ENCODE data around the gene PLK2.

The PLK2 gene

DNA sequence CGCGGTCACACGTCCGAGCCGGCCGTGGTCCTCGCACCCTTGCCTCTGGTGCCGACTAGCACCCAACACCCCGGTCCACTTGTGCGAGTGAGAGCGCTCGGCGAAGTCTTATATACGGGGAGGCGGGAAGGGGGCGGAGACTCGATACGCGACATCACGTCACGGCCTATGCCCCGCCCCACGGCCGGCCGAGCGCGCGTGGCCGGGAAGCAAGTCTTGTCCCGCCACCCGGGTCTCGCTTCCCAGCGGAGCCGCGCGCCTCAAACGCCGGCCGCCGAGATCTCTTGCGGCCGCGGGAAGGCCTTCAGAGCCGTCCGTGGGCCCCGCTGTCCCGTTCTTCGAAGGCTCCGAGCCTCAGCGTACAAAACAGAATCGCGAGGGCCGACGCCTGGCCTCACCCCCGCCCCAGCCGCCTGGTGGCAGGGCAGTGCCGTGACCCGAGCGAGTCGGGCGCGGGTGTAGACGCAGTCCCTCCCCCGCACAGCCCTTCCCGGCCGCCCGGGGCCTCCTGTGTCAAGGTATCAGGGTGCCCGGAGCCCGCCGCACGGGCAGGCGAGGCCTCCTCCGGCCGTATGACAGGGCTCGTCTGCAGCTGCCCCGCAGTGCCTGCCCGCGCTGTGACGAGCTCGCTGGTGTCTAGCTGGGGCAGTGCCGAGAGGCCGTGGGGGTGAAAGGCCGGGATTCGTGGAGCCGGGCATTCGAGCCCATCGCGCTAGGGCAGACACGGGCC is at the start of gene PLK2:
Gene PLK2, minus strand, starts transcription at position 85 of the 730 bp plus-strand sequence. CDS start 127 bp downstream, outside the sequence.
- peak; percentile 91 for DNase-seq (ENCODE audit: low spot score)

- no peak for DNase-seq (ENCODE audit: low spot score)
These were observed 47.8 kb upstream of the PLK2 start for GRCh38 chr5:58507715-58508114.

DNA sequence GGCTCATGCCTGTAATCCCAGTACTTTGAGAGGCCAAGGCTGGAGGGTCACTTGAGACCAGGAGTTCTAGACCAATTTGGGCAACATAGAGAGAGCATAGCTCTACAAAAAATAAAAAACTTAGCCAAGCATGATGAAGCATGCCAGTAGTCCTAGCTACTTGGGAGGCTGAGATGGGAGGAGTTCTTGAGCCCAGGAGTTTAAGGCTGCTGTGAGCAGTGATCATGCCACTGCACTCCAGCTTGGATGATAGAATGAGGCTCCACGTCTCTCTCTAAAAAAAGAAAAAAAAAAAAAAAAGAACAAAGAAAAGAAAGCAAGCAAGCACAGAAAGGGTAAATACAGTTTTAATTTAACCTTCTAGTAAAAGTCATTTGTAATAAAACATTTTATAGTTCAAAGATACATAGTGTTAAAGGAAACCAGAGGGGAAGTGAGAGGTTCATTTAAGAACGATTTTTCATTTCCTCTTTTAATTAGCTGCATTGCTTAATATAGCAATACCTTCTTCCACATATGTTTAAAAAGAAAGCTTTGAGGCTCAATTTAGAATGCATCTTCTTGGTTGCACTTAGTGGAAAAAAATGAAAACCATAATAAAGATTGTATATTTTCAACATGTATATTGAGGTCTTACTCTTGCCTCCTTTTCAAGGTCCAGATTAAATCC is 46.2 kb upstream of the PLK2 start:
- no peak for DNase-seq (ENCODE audit: low spot score)

- DNase-seq (ENCODE audit: low spot score) = no peak
These were observed 45.6 kb upstream of the PLK2 start for GRCh38 chr5:58505502-58505901.

GRCh38 chr5:58504766-58505165 is 44.9 kb upstream of the PLK2 start:
- no peak for DNase-seq (ENCODE audit: low spot score)

DNA sequence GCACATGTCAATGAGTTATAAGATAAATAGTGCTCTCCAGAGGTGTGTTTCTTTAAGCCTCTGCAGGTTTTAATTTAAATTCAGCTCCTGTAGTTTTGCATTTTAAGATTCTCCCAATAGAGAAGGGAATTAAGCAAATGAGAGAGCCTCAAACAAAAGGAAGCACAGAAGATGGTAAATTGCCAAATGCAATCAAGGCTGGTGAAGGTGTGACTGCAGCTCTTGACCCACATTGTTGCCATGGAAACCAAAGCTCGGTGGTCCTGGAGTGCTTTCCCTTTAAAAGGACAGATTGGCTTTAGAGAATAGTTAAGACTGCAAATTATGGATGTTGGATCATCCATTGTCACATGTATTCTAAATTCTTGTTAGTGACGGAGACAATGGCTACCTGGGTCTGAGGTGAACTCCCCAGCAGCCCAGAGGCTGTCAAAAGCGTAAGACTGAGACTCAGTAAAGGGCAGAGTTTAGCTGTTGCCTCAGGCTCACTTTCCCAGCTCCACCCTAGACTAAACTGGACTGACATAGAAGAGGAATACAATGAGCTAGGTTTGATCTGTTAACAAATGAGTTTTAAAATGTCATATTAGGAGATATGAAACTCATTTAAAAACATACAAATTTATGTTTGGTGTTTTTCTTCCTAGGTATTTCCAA is 43.6 kb upstream of the PLK2 start:
- no peak for DNase-seq (ENCODE audit: low spot score)

- no peak for DNase-seq (ENCODE audit: low spot score)
These were observed 42.0 kb upstream of the PLK2 start for GRCh38 chr5:58501778-58502417.

- DNase-seq (ENCODE audit: low spot score) = no peak
These were observed 40.1 kb upstream of the PLK2 start for GRCh38 chr5:58499941-58500340.

DNA sequence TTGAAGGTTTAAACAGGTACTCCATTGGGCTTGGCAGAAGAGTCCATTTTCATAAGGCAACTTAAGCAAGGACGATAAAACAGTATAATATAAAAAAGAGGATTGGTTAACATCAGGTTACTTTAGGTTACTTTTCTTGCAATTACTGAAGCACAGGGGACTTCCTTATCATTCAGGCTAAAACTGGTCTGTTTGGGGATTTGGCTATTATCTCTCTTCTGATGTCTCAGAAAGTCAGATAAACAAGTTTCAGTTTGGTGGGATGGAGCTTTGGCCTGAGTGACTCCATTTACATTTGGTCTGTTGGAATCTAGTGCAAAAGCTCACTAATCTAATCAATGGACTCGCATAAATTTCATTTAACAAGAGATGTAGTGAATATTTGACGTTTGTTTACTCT is 39.3 kb upstream of the PLK2 start:
- DNase-seq (ENCODE audit: low spot score) = no peak

- DNase-seq (ENCODE audit: low spot score) = no peak
These were observed 38.6 kb upstream of the PLK2 start for GRCh38 chr5:58498340-58498942.

GRCh38 chr5:58497921-58498320 is 38.0 kb upstream of the PLK2 start:
- no peak for DNase-seq (ENCODE audit: low spot score)

DNA sequence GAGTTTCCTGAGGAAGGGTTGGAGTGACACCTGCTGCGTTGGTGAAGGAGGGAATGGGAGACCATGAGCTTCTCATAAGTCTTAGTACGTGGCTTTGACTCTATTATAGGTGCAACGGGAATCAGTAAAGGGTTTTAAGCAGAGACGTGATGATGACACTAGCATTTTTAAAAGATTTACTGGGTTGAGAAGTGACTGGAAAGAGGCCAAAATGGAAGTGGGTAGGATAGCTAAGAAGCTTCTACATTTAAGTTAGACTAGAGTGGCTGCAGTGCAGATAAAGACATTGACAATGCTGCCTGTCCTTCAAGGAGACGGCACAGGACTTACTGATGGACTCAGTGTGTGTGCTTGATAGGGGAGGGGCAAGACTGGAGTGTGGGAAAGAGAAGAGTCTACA is 37.5 kb upstream of the PLK2 start:
- no peak for DNase-seq (ENCODE audit: low spot score)

- no peak for DNase-seq (ENCODE audit: low spot score)
These were observed 36.6 kb upstream of the PLK2 start for GRCh38 chr5:58496488-58496887.

GRCh38 chr5:58493141-58493540 is 33.3 kb upstream of the PLK2 start:
- DNase-seq (ENCODE audit: low spot score) = no peak

DNA sequence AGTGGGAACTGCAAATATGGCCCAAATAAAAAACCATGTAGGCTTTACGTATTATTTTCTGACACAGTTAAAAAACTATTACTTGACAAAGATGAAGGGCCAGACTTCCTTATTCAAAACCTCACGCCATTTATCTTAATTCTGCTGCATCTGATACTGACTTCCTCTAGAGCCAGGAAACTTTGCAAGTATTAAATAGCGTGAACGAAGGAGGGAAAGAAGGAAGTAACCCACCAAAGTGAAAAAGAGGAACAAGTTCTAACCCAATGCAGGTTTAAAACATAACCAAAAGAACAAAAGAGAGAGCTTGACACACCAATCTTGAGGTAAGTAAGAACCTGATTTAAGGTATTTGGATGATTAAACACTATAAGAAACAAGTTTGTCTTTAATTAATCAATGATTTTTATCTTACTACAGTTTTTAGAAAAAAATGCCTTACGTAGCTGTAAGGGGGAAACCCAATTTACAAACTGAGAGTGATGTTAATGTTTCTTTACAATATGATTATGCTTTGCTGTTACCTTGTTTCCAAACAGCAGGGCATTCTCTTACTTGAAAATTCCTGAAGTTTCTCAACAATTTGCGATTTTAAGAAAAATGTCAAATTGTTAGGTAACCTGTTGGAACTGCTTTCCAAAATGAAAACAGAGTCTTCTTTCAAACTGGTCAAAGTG is 31.5 kb upstream of the PLK2 start, which contains the start of gene GAPT:
Gene GAPT, plus strand, starts transcription at position 220 of the 677 bp plus-strand sequence. CDS start 3,102 bp downstream, outside the sequence.
- DNase-seq (ENCODE audit: low spot score) = peak; percentile 5

- no peak for DNase-seq (ENCODE audit: low spot score)
These were observed 30.6 kb upstream of the PLK2 start for GRCh38 chr5:58490402-58491050.

- no peak for DNase-seq (ENCODE audit: low spot score)
These were observed 26.4 kb upstream of the PLK2 start for GRCh38 chr5:58486290-58486689.

DNA sequence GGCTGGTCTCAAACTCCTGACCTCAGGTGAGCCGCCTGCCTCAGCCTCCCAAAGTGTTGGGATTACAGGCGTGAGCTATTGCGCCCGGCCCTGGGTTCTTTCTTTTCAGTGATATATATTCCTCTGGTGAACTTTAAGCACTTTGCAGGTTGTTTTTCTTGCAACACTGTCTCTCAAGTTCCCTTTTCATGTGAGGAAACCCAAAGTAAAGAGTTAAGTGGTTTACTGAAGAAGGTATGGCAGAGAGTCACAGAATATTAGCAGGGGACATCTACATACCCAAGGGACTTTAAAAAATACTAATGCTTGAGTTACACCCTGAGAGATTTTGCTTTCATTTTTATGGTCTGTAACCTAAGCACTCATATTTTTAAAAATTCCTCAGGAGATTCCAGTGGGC is 24.6 kb upstream of the PLK2 start:
- DNase-seq (ENCODE audit: low spot score) = no peak

DNA sequence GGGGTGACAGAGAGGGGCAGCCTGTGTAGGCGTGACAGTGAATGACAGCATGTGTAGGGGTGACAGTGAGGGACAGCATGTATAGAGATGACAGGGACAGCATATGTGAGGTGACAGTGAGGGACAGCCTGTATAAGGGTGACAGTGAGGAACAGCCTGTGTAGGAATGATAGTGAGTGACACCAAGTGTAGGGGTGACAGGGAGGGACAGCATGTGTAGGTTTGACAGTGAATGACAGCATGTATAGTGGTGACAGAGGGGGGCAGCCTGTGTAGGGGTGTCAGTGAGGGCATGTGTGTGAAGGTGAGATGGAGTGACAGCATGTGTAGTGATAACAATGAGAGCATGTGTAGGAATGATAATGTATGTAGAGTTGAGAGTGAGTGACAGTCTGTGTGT is 22.6 kb upstream of the PLK2 start:
- no peak for DNase-seq (ENCODE audit: low spot score)

DNA sequence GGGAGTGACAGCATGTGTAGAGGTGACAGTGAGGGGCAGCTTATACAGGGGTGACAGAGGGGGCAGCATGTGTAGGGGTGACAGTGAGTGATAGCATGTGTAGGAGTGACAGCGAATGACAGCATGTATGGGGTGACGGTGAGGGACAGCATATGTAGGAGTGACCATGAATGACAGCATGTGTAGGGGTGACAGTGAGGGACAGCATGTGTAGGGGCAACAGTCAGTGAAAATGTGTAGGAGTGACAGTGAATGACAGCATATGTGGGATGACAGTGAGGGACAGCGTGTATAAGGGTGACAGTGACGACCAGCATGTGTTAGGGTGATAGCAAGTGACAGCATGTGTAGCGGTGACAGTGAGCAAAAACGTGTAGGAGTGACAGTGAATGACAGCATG is 21.9 kb upstream of the PLK2 start:
- DNase-seq (ENCODE audit: low spot score) = no peak

DNA sequence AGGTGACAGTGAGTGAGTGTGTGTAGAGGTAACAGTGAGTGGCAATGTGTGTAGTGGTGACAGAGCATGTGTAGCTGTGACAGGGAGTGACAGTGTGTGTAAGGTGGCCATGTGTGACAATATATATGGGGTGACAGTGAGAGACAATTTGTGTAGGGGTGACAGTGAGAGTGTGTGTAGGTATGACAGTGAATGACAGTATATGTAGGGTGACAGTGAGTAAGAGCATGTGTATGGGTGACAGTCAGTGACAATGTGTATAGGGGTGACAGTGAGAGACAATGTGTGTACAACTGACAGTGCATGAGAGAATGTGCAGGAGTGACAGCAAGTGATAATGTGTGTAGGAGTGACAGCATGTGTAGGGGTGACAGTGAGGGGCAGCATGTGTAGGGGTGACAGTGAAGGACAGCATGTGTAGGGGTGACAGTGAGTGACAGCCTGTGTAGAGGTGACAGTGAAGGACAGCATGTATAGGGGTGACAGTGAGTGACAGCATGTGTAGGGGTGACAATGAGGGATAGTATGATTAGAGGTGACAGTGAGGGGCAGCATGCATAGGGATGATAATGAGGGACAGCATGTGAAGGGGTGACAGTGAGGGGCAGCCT is 21.3 kb upstream of the PLK2 start:
- DNase-seq (ENCODE audit: low spot score) = no peak

Measured in CD4-positive, alpha-beta T cell treated with Interleukin-2 at 100 ng/mL for 4 hours (primary cell).